ENCODE data around the gene WDR31. TPM values are rescaled to one million over a fixed set of nuclear protein-coding genes. Genes with fewer than 3 reads are reported as not detected.

The WDR31 gene
- polyA plus RNA-seq, 2 of the 4 experiments (the other 2 are of a cell fraction), result 1.9 to 2.9 TPM

GRCh38 chr9:113313261-113313660 lies 26.8 kb downstream of the WDR31 start:
- ChIA-PET CTCF (interaction anchor here (1.2 to 6.7 kb wide), 3 partner anchors 13 to 87 kb away, joined by 3 to 52 read pairs (median 10); partner anchors contain the start of gene ALAD), POLR2A (no interaction called here)
- TF ChIP-seq ZSCAN20 (CRISPR knock-in tag; IDR thresholded peaks at IDR 0.05) (no peak), BHLHE40 (IDR thresholded peaks at IDR 0.05; ENCODE audit: low read depth, low read length) (no peak), POLR2AphosphoS2 (conservative IDR thresholded peaks at IDR 0.05; ENCODE audit: low read length) (no peak), CHD2 (IDR thresholded peaks at IDR 0.05; ENCODE audit: low read length, partially characterized antibody) (no peak), FOSL2 (IDR thresholded peaks at IDR 0.05) (no peak), FOSL2 (CRISPR knock-in tag; IDR thresholded peaks at IDR 0.05) (no peak), HOXB13 (CRISPR knock-in tag; IDR thresholded peaks at IDR 0.05; ENCODE audit: low read depth) (no peak), HDAC2 (IDR thresholded peaks at IDR 0.05) (no peak), PBX3 (IDR thresholded peaks at IDR 0.05) (no peak), BCL3 (IDR thresholded peaks at IDR 0.05) (no peak), CBX8 (IDR thresholded peaks at IDR 0.05) (no peak), KDM1A (IDR thresholded peaks at IDR 0.05; ENCODE audit: low read depth) (no peak), NFE2L2 (conservative IDR thresholded peaks at IDR 0.05; ENCODE audit: low read length) (no peak), RNF2 (IDR thresholded peaks at IDR 0.05; ENCODE audit: borderline replicate concordance, low read depth) (no peak), ELK1 (IDR thresholded peaks at IDR 0.05; ENCODE audit: low read depth, low read length) (no peak)
- Histone ChIP-seq H3K4me3 (no peak overlapping the region), H3K27ac (no peak overlapping the region), H3K4me1 (no peaks in the 10 kb centered on the region), H3K4me2 (no peak overlapping the region), H3K9me3 (no peaks in the 10 kb centered on the region)
- DNase-seq (ENCODE audit: low read depth in 1 of 2, low spot score in 1 of 2) (no peak), ATAC-seq (no peak), FAIRE-seq (no peak)
- 62% methylated on average over 5 of the region's 5 CpGs for WGBS (ENCODE audit: missing lambda C conversion rate)

GRCh38 chr9:113311961-113312360 lies 28.1 kb downstream of the WDR31 start:
- CTCF ChIA-PET, result interaction anchor here (0.7 to 6.7 kb wide), 8 partner anchors 11 to 593 kb away, joined by 3 to 52 read pairs (median 5); partner anchors contain the start of genes ALAD, C9orf43 and POLE3
- ATAC-seq, result no peak

GRCh38 chr9:113310538-113310937 lies 29.5 kb downstream of the WDR31 start:
- no peak overlapping the region for H3K4me3 ChIP-seq
- no peaks in the 10 kb centered on the region for H3K9me3 ChIP-seq
- CTCF ChIA-PET, result interaction anchor here (0.8 to 6.7 kb wide), 13 partner anchors 9 to 345 kb away, joined by 3 to 52 read pairs (median 6); partner anchors contain the start of genes ALAD, C9orf43 and POLE3
- no peak overlapping the region for H3K27ac ChIP-seq
- TF ChIP-seq BCL3 (IDR thresholded peaks at IDR 0.05) (no peak), POLR2AphosphoS2 (conservative IDR thresholded peaks at IDR 0.05; ENCODE audit: low read length) (no peak), ESRRA (IDR thresholded peaks at IDR 0.05; ENCODE audit: borderline replicate concordance, low read length) (no peak), CBX8 (IDR thresholded peaks at IDR 0.05) (no peak), FOSB (CRISPR knock-in tag; IDR thresholded peaks at IDR 0.05) (no peak), ZC3H11A (IDR thresholded peaks at IDR 0.05) (no peak), NR3C1 (IDR thresholded peaks at IDR 0.05) (no peak), RFX5 (IDR thresholded peaks at IDR 0.05) (no peak)
- TF ChIP-seq, protein P1, sequence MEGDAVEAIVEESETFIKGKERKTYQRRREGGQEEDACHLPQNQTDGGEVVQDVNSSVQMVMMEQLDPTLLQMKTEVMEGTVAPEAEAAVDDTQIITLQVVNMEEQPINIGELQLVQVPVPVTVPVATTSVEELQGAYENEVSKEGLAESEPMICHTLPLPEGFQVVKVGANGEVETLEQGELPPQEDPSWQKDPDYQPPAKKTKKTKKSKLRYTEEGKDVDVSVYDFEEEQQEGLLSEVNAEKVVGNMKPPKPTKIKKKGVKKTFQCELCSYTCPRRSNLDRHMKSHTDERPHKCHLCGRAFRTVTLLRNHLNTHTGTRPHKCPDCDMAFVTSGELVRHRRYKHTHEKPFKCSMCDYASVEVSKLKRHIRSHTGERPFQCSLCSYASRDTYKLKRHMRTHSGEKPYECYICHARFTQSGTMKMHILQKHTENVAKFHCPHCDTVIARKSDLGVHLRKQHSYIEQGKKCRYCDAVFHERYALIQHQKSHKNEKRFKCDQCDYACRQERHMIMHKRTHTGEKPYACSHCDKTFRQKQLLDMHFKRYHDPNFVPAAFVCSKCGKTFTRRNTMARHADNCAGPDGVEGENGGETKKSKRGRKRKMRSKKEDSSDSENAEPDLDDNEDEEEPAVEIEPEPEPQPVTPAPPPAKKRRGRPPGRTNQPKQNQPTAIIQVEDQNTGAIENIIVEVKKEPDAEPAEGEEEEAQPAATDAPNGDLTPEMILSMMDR (IDR thresholded peaks at IDR 0.05), result no peak
- no peaks in the 10 kb centered on the region for H3K4me1 ChIP-seq
- POLR2A ChIA-PET, result no interaction called here
- no peak for ATAC-seq
- FAIRE-seq, result no peak
- DNase-seq (ENCODE audit: low read depth in 1 of 2, low spot score in 1 of 2), result no peak
- 65% methylated on average over 3 of the region's 3 CpGs for WGBS (ENCODE audit: missing lambda C conversion rate)
- no peak overlapping the region for H3K4me2 ChIP-seq

More at GRCh38 chr9:113311961-113312360, 28.1 kb downstream of the WDR31 start:
- DNase-seq (ENCODE audit: low read depth in 1 of 2, low spot score in 1 of 2), result no peak
- Histone ChIP-seq H3K4me3 (no peak overlapping the region), H3K9me3 (no peaks in the 10 kb centered on the region), H3K4me1 (no peaks in the 10 kb centered on the region), H3K27ac (no peak overlapping the region), H3K4me2 (no peak overlapping the region)
- no peak for TF ChIP-seq RNF2 (IDR thresholded peaks at IDR 0.05; ENCODE audit: borderline replicate concordance, low read depth)
- TF ChIP-seq EP300 (IDR thresholded peaks at IDR 0.05), result no peak
- TF ChIP-seq NFE2L2 (conservative IDR thresholded peaks at IDR 0.05; ENCODE audit: low read length), result no peak
- no peak for TF ChIP-seq HEYL (CRISPR knock-in tag; IDR thresholded peaks at IDR 0.05)
- TF ChIP-seq RFX5 (IDR thresholded peaks at IDR 0.05), result no peak
- TF ChIP-seq POLR2A (IDR thresholded peaks at IDR 0.05; ENCODE audit: low read length), result no peak
- no peak for TF ChIP-seq USF2 (IDR thresholded peaks at IDR 0.05)
- no peak for TF ChIP-seq SMC3 (IDR thresholded peaks at IDR 0.05)
- no peak for TF ChIP-seq HOXA7 (CRISPR knock-in tag; IDR thresholded peaks at IDR 0.05)
- TF ChIP-seq MYC (IDR thresholded peaks at IDR 0.05; ENCODE audit: borderline replicate concordance, low read length), result no peak
- POLR2A ChIA-PET, result no interaction called here
- 68% methylated on average over 3 of the region's 3 CpGs for WGBS (ENCODE audit: missing lambda C conversion rate)
- no peak for FAIRE-seq

Measured in A549 (cell line).